Parathyroid adenoma (tissue), 2 donors: ENCODE results near the gene ADGRV1.

Experiments used
- H2AFZ ChIP-seq: fragments of 300-600 bp; sonication (generic); one replicate; pipeline ENCODE4 v1.7.0; 2017; ENCODE audit warnings: antibody characterized with exemption, mild to moderate bottlenecking
- H3K27ac ChIP-seq: fragments of 300-600 bp; sonication (generic); one replicate; pipeline ENCODE4 v1.7.0; 2017
- H3K27me3 ChIP-seq: fragments of 300-600 bp; sonication (generic); one replicate; pipeline ENCODE4 v1.7.0; 2017; ENCODE audit warnings: low read length; ENCODE audit not compliant: control insufficient read depth, insufficient read depth
- H3K36me3 ChIP-seq: fragments of 300-600 bp; sonication (generic); one replicate; pipeline ENCODE4 v1.7.0; 2017; ENCODE audit warnings: low read length; ENCODE audit not compliant: control insufficient read depth, insufficient read depth
- H3K4me1 ChIP-seq: fragments of 300-600 bp; sonication (generic); one replicate; pipeline ENCODE4 v1.7.0; 2017; ENCODE audit warnings: control low read depth
- H3K4me2 ChIP-seq: fragments of 300-600 bp; sonication (generic); one replicate; pipeline ENCODE4 v1.7.0; 2017; ENCODE audit warnings: low read length
- H3K4me3 ChIP-seq: fragments of 300-600 bp; sonication (generic); one replicate; pipeline ENCODE4 v1.7.0; 2017; ENCODE audit warnings: low read depth, low read length
- H3K79me2 ChIP-seq: fragments of 300-600 bp; sonication (generic); one replicate; pipeline ENCODE4 v1.7.0; 2017; ENCODE audit warnings: control low read depth
- H3K9ac ChIP-seq: fragments of 300-600 bp; sonication (generic); one replicate; pipeline ENCODE4 v1.7.0; 2017; ENCODE audit warnings: mild to moderate bottlenecking
- H3K9me3 ChIP-seq: fragments of 300-600 bp; sonication (generic); one replicate; pipeline ENCODE4 v1.7.0; 2017; ENCODE audit warnings: low read length; ENCODE audit not compliant: control insufficient read depth
- TF ChIP-seq, protein P1 (sequence below): fragments of 300-600 bp; sonication (generic); IDR thresholded peaks from one replicate; pipeline ENCODE4 v1.7.0; 2017; ENCODE audit warnings: antibody characterized with exemption, mild to moderate bottlenecking
- donor health status: primary hyperparathyroidism.

Gene ADGRV1

DNA sequence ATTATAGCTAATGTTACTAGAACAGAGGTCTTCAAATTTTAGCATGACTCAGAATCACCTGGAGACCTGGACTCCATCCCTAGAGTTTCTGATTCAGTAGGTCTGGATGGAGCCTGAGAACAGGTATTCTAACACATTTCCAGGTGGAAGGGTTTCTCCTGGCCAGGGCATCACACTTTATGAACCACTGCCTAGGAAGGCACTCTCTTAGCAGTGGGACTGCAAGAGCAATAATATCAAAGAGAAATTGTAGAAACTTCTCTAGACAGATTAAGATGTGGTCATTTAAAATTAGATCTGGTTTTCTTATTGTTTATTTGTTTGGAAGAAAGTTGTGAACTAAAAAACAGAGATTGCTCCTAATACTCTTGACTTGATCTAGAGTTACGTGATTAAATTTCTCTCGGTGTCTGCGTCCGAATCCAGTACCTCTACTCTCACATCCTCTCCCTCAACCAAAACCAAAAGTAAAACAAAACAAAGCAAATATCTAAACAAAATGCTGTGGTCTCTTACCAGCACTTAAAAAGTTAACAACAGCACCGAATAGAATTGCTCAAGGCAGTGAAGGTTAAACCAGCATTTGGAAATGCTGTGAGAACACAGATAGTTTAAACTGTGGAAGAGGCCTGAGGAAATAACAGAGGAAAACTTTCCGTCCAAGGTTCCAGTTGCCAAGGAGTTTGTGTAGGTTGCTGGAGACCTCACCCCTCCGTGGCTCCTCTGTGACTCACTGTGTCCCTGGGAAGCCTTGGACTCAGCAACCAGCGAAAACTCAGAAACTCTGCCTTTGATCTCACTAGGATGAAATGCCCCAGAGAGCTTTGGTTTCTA lies 631.1 kb downstream of the ADGRV1 start:
- Histone ChIP-seq H3K4me1 (peaks cover 4% of the 10 kb centered on the region), H3K9me3 (no peaks in the 10 kb centered on the region), H3K27ac (no peak overlapping the region), H3K27me3 (no peaks in the 10 kb centered on the region), H2AFZ (peak overlapping the region; percentile 64), H3K36me3 (no peaks in the 10 kb centered on the region), H3K4me2 (no peak overlapping the region), H3K79me2 (no peaks in the 10 kb centered on the region), H3K4me3 (peak overlapping the region; percentile 4), H3K9ac (no peak overlapping the region)
- TF ChIP-seq, protein P1, sequence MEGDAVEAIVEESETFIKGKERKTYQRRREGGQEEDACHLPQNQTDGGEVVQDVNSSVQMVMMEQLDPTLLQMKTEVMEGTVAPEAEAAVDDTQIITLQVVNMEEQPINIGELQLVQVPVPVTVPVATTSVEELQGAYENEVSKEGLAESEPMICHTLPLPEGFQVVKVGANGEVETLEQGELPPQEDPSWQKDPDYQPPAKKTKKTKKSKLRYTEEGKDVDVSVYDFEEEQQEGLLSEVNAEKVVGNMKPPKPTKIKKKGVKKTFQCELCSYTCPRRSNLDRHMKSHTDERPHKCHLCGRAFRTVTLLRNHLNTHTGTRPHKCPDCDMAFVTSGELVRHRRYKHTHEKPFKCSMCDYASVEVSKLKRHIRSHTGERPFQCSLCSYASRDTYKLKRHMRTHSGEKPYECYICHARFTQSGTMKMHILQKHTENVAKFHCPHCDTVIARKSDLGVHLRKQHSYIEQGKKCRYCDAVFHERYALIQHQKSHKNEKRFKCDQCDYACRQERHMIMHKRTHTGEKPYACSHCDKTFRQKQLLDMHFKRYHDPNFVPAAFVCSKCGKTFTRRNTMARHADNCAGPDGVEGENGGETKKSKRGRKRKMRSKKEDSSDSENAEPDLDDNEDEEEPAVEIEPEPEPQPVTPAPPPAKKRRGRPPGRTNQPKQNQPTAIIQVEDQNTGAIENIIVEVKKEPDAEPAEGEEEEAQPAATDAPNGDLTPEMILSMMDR = no peak

DNA sequence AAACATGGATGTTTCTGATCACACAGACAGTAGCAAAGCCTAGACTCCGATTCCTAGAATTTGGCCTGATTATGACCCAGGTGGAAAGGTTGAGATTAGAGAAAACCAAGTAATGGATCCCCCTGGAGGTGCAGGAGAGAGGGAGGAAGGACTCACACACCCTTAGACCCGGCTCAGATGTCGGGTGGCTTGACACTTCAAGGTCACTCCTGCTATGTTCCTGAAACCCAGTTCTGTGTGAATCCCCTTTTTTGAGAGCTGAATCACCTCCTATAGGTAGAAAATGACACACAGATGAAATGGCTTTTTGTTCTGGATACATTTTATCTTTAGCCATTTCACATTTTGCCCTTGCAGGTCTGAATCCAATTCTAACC lies 631.7 kb downstream of the ADGRV1 start:
- H2AFZ ChIP-seq = peak overlapping the region; percentile 64
- H3K79me2 ChIP-seq = no peaks in the 10 kb centered on the region
- H3K9ac ChIP-seq = no peak overlapping the region
- no peak overlapping the region for H3K4me2 ChIP-seq
- no peak overlapping the region for H3K4me3 ChIP-seq
- no peak overlapping the region for H3K27ac ChIP-seq
- no peaks in the 10 kb centered on the region for H3K36me3 ChIP-seq
- no peaks in the 10 kb centered on the region for H3K9me3 ChIP-seq
- TF ChIP-seq, protein P1 = no peak
- peaks cover 4% of the 10 kb centered on the region for H3K4me1 ChIP-seq
- no peaks in the 10 kb centered on the region for H3K27me3 ChIP-seq

DNA sequence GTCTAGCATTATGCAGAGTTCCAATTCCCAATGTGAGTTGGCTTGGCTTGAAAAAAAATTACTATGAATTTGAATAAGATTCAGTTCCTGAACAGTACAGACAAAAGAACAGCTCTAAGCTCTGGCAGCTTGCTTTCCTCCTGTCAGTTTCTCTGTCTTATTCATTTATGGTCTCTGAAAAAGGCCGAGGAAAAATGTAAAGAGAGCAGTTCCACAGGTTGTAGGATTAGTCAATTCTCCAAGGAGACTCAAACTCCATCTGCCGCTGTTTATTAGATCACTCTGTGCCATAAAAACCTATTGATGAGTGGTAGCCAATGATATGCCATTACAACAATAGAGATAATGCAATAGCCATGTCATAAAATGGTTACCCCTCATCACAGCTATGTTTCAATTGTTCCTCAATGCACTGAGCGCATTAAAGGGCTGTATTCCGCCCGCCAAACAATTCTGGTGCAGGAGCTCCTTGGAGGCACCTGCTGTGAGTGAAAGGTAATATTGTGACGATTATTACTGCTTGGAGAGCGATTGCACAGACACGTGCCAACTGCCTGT lies 636.3 kb downstream of the ADGRV1 start:
- H3K4me3 ChIP-seq = no peak overlapping the region
- H3K9me3 ChIP-seq = no peaks in the 10 kb centered on the region
- no peaks in the 10 kb centered on the region for H3K36me3 ChIP-seq
- H3K79me2 ChIP-seq = no peaks in the 10 kb centered on the region
- H2AFZ ChIP-seq = no peak overlapping the region
- TF ChIP-seq, protein P1 = no peak
- no peak overlapping the region for H3K27ac ChIP-seq
- H3K27me3 ChIP-seq = no peaks in the 10 kb centered on the region
- H3K4me1 ChIP-seq = peaks cover 4% of the 10 kb centered on the region
- H3K9ac ChIP-seq = no peak overlapping the region
- no peak overlapping the region for H3K4me2 ChIP-seq

DNA sequence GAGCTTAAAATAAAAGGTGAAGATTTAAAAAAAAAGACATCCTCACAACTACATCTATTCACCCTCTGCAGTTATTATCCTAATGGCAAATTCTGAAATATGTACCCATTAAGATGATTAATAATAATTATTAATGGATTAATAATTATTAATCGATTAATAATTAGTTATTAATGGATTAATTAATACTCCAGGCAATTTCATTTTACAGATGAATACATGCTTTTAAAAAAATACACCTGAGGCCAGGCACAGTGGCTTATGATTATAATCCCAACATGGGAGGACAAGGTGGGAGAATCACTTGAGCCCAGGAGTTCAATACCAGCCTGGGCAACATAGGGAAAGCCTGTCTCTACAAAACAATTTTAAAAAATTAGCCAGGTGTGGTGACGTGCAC lies 642.1 kb downstream of the ADGRV1 start:
- H3K9ac ChIP-seq = no peak overlapping the region
- H3K4me3 ChIP-seq = no peak overlapping the region
- no peaks in the 10 kb centered on the region for H3K4me1 ChIP-seq
- no peaks in the 10 kb centered on the region for H3K79me2 ChIP-seq
- no peaks in the 10 kb centered on the region for H3K36me3 ChIP-seq
- H3K4me2 ChIP-seq = no peak overlapping the region
- no peaks in the 10 kb centered on the region for H3K9me3 ChIP-seq
- H2AFZ ChIP-seq = no peak overlapping the region
- no peaks in the 10 kb centered on the region for H3K27me3 ChIP-seq
- TF ChIP-seq, protein P1 = no peak
- no peak overlapping the region for H3K27ac ChIP-seq
